ENCODE data around the gene AJAP1. TPM values are rescaled to one million over a fixed set of nuclear protein-coding genes. Genes with fewer than 3 reads are reported as not detected.

The AJAP1 gene
- total and polyA plus RNA-seq, 2 experiments from 2014 or later: not detected

- TF ChIP-seq ZNF114 (CRISPR knock-in tag; IDR thresholded peaks at IDR 0.05) (no peak), POLR2AphosphoS5 (IDR thresholded peaks at IDR 0.05; ENCODE audit: low read depth) (no peak)
- no peaks in the 10 kb centered on the region for H4K20me1 ChIP-seq (replicated peaks; ENCODE audit: insufficient read depth)
- peaks cover 10% of the 10 kb centered on the region for H3K9me3 Mint-ChIP-seq
- no peak overlapping the region for H3K27ac Mint-ChIP-seq
- no peaks in the 10 kb centered on the region for H3K79me2 ChIP-seq (replicated peaks; ENCODE audit: insufficient read depth)
- H3K36me3 Mint-ChIP-seq (ENCODE audit: low read depth): peaks cover 10% of the 10 kb centered on the region
- H3K9me2 ChIP-seq (ENCODE audit: insufficient read depth): no peaks in the 10 kb centered on the region
- peaks cover 60% of the 10 kb centered on the region for H3K4me1 Mint-ChIP-seq
- H3K4me3 ChIP-seq: no peak overlapping the region
- DNase-seq (ENCODE audit: low spot score) (no peak), ATAC-seq (no peak)
- H3K4me1 ChIP-seq (ENCODE audit: insufficient read depth): no peaks in the 10 kb centered on the region
- H3K36me3 ChIP-seq (ENCODE audit: insufficient read depth): peaks cover 4% of the 10 kb centered on the region; the same call in 1 of the 2 replicates
- no peak overlapping the region for H3K4me3 Mint-ChIP-seq
- no peaks in the 10 kb centered on the region for H3F3A ChIP-seq (replicated peaks; ENCODE audit: low read depth)
- H3K27me3 ChIP-seq (ENCODE audit: insufficient read depth): no peaks in the 10 kb centered on the region
- peaks cover 51% of the 10 kb centered on the region for H3K27me3 Mint-ChIP-seq (ENCODE audit: insufficient read depth, low read depth, poor library complexity)
- H3K27ac ChIP-seq (ENCODE audit: low read depth): no peak overlapping the region
- no peak overlapping the region for H3K4me2 ChIP-seq
- no peak overlapping the region for H2AFZ ChIP-seq
Measured at GRCh38 chr1:4661595-4661917, 7.1 kb downstream of the AJAP1 start.

DNA sequence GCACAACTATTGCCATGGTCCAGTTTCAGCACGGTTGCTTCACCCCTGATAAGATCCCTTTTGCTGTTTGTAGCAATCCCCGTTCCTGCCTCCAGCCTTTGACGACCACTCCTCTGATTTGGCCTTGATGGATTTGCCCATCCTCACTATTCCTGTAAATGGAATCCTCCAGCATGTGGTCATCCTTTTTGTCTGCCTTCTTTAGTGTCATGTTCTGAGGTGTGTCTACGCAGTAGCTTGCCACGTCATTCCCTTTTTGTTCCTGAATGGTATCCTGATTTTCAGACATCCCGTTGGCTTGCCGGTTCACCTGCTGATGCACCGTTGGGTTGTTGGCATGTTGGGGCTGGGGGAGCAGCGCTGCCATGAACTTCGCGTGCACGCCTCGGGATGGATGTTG, 7.8 kb downstream of the AJAP1 start:
- Histone ChIP-seq H3K36me3 (ENCODE audit: insufficient read depth) (peaks cover 4% of the 10 kb centered on the region; the same call in 1 of the 2 replicates), H3K4me1 (ENCODE audit: insufficient read depth) (no peaks in the 10 kb centered on the region), H3F3A (replicated peaks; ENCODE audit: low read depth) (no peaks in the 10 kb centered on the region), H3K79me2 (replicated peaks; ENCODE audit: insufficient read depth) (no peaks in the 10 kb centered on the region), H3K27ac (ENCODE audit: low read depth) (no peak overlapping the region), H3K4me2 (no peak overlapping the region), H2AFZ (no peak overlapping the region), H3K9me2 (ENCODE audit: insufficient read depth) (no peaks in the 10 kb centered on the region), H3K4me3 (no peak overlapping the region), H4K20me1 (replicated peaks; ENCODE audit: insufficient read depth) (no peaks in the 10 kb centered on the region), H3K27me3 (ENCODE audit: insufficient read depth) (no peaks in the 10 kb centered on the region)
- H3K27ac Mint-ChIP-seq: no peak overlapping the region
- no peak overlapping the region for H3K4me3 Mint-ChIP-seq
- ATAC-seq (no peak), DNase-seq (ENCODE audit: low spot score) (no peak)
- peaks cover 16% of the 10 kb centered on the region for H3K36me3 Mint-ChIP-seq (ENCODE audit: low read depth)
- peaks cover 54% of the 10 kb centered on the region for H3K4me1 Mint-ChIP-seq
- TF ChIP-seq CREB1 (CRISPR knock-in tag; IDR thresholded peaks at IDR 0.05; ENCODE audit: low read depth) (no peak), JUNB (IDR thresholded peaks at IDR 0.05; ENCODE audit: unreplicated experiment) (no peak), POLR2AphosphoS5 (IDR thresholded peaks at IDR 0.05; ENCODE audit: low read depth) (no peak), EZH2phosphoT487 (IDR thresholded peaks at IDR 0.05; ENCODE audit: unreplicated experiment) (no peak), ZNF462 (CRISPR knock-in tag; IDR thresholded peaks at IDR 0.05) (no peak)
- peaks cover 45% of the 10 kb centered on the region for H3K27me3 Mint-ChIP-seq (ENCODE audit: insufficient read depth, low read depth, poor library complexity)
- peaks cover 16% of the 10 kb centered on the region for H3K9me3 Mint-ChIP-seq

Data from GM23338 (cell line).